Neural progenitor cell (in vitro differentiated cells): ENCODE data around the gene KCNJ14.

ENCODE experiments used
- CTCF ChIP-seq: fragments of 200-600 bp; sonication (generic); IDR thresholded peaks from 2 replicates; pipeline ENCODE4 v1.5.1; 2017; ENCODE audit warnings: antibody characterized with exemption, mild to moderate bottlenecking
- EZH2 ChIP-seq: fragments of 200-600 bp; sonication (generic); IDR thresholded peaks from 2 replicates; pipeline ENCODE4 v1.6.1; 2017; ENCODE audit warnings: antibody characterized with exemption, mild to moderate bottlenecking, moderate library complexity
- EZH2phosphoT487 ChIP-seq: fragments of 200-600 bp; sonication (generic); IDR thresholded peaks from 2 replicates; pipeline ENCODE4 v1.6.1; 2017; ENCODE audit warnings: antibody characterized with exemption

DNA sequence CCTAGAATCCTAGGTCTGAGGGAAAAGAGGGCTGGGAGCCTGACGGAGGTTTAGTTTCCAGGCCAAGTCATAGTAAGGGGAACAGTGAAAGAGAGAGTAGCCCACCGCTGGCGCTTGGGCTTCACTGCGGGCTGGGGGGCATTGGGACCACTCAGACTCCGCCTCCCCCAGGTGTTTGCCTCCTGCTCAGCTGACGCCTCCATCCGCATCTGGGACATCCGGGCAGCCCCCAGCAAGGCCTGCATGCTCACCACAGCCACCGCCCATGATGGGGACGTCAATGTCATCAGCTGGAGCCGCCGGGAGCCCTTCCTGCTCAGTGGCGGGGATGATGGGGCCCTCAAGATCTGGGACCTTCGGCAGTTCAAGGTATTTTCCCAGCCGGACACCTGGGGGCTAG, 4.5 kb upstream of the KCNJ14 start:
- TF ChIP-seq CTCF (no peak), EZH2phosphoT487 (no peak), EZH2 (no peak)
